Smooth muscle cell (in vitro differentiated cells): Measurements from ENCODE around the gene SBK1. TPM values are rescaled to one million over a fixed set of nuclear protein-coding genes. Genes with fewer than 3 reads are reported as not detected.

Source experiments
- DNase-seq: peaks from one replicate; lab custom pipeline; 2025; ENCODE audit not compliant: unreplicated experiment; lab: John Stamatoyannopoulos, UW
- H2AFZ ChIP-seq: fragments of 200-600 bp; sonication (generic); 2 replicates; pipeline ENCODE4 v1.6.0; 2016; ENCODE audit warnings: antibody characterized with exemption, low read depth, mild to moderate bottlenecking
- H3F3A ChIP-seq: fragments of 200-600 bp; sonication (generic); 2 replicates; pipeline ENCODE4 v1.6.0; 2017; ENCODE audit warnings: antibody characterized with exemption, low read depth
- H3K27ac ChIP-seq: fragments of 200-600 bp; sonication (generic); 2 replicates; pipeline ENCODE4 v1.5.1; 2016; ENCODE audit warnings: low read depth, mild to moderate bottlenecking
- H3K27me3 ChIP-seq: fragments of 200-600 bp; sonication (generic); 2 replicates; pipeline ENCODE4 v1.6.1; 2016; ENCODE audit warnings: low read depth, mild to moderate bottlenecking
- H3K36me3 ChIP-seq: fragments of 200-600 bp; sonication (generic); 2 replicates; pipeline ENCODE4 v1.5.1; 2016; ENCODE audit warnings: low read depth
- H3K4me1 ChIP-seq: fragments of 200-600 bp; sonication (generic); 2 replicates; pipeline ENCODE4 v1.5.1; 2016; ENCODE audit warnings: low read depth
- H3K4me2 ChIP-seq: fragments of 200-600 bp; sonication (generic); 2 replicates; pipeline ENCODE4 v1.6.0; 2016; ENCODE audit warnings: mild to moderate bottlenecking
- H3K4me3 ChIP-seq: fragments of 200-600 bp; sonication (generic); 2 replicates; pipeline ENCODE4 v1.5.1; 2016; ENCODE audit warnings: mild to moderate bottlenecking
- H3K79me2 ChIP-seq: fragments of 200-600 bp; sonication (generic); 2 replicates; pipeline ENCODE4 v1.6.0; 2016; ENCODE audit warnings: low read depth, mild to moderate bottlenecking
- H3K9ac ChIP-seq: fragments of 200-600 bp; sonication (generic); 2 replicates; pipeline ENCODE4 v1.6.0; 2016; ENCODE audit warnings: low read depth
- H3K9me3 ChIP-seq: fragments of 200-600 bp; sonication (generic); replicated peaks from 2 replicates; pipeline ENCODE4 v1.5.1; 2016; ENCODE audit warnings: low read depth
- H4K20me1 ChIP-seq: fragments of 200-600 bp; sonication (generic); 2 replicates; pipeline ENCODE4 v1.6.0; 2016; ENCODE audit warnings: low read depth
- WGBS: methylation state at CpG from one replicate; pipeline ENCODE4 v1.1.7; 2016; ENCODE audit warnings: low lambda C conversion rate; 5-methylcytosine and 5-hydroxymethylcytosine counted together
- polyA plus RNA-seq: library from polyadenylated mRNA; unstranded; fragments of >200 nt; fragmentation: Nextera tagmentation; extraction: Ambion mirVana; gene quantifications from 2 replicates; pipeline ENCODE4 v1.2.1, GENCODE V29; 2016
- total RNA-seq: library from RNA; depleted of rRNA; stranded (reverse); fragments of >200 nt; gene quantifications from 2 replicates; pipeline ENCODE4 v1.2.3, GENCODE V29; 2014
- TF ChIP-seq, protein P1 (sequence below): fragments of 200-600 bp; sonication (generic); IDR thresholded peaks from 2 replicates; pipeline ENCODE4 v1.5.1; 2017; ENCODE audit warnings: borderline replicate concordance, mild to moderate bottlenecking, antibody characterized with exemption; ENCODE audit not compliant: insufficient read depth, poor library complexity, severe bottlenecking

SBK1 gene
- total and polyA plus RNA-seq, 2 experiments from 2014 or later, result 1.9 to 3.1 TPM

DNA sequence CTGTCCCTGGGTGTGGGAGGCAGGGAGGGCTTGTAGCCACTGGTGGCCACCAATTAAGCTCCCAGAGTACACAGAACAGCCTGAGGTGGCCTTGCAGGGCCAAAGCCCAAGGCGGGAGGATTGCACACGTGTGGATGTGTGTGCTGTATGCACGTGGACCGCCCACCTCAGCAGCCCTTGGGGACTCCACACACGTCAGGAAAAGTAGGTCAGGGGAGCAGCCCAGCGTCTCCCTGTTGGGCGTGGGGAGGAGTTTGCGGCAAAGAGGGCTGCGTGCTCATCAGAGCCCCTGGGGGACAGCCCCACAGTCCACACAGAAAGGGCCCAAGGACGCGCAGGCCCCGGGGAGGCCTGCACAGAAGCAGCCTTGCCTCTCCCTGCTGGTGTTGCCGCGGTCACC lies 19.6 kb downstream of the SBK1 start:
- Histone ChIP-seq H4K20me1 (no peaks in the 10 kb centered on the region), H3K36me3 (no peaks in the 10 kb centered on the region), H3F3A (no peaks in the 10 kb centered on the region), H3K9ac (no peak overlapping the region), H3K9me3 (no peaks in the 10 kb centered on the region), H3K4me2 (no peak overlapping the region), H3K4me3 (no peak overlapping the region), H3K4me1 (no peaks in the 10 kb centered on the region), H3K79me2 (no peaks in the 10 kb centered on the region), H2AFZ (no peak overlapping the region), H3K27me3 (no peaks in the 10 kb centered on the region), H3K27ac (no peak overlapping the region)
- 92% methylated on average over 14 of the region's 14 CpGs for whole genome bisulfite sequencing
- no peak for DNase-seq
- TF ChIP-seq, protein P1, sequence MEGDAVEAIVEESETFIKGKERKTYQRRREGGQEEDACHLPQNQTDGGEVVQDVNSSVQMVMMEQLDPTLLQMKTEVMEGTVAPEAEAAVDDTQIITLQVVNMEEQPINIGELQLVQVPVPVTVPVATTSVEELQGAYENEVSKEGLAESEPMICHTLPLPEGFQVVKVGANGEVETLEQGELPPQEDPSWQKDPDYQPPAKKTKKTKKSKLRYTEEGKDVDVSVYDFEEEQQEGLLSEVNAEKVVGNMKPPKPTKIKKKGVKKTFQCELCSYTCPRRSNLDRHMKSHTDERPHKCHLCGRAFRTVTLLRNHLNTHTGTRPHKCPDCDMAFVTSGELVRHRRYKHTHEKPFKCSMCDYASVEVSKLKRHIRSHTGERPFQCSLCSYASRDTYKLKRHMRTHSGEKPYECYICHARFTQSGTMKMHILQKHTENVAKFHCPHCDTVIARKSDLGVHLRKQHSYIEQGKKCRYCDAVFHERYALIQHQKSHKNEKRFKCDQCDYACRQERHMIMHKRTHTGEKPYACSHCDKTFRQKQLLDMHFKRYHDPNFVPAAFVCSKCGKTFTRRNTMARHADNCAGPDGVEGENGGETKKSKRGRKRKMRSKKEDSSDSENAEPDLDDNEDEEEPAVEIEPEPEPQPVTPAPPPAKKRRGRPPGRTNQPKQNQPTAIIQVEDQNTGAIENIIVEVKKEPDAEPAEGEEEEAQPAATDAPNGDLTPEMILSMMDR, result no peak

- Histone ChIP-seq H3K4me1 (no peaks in the 10 kb centered on the region), H3K27me3 (no peaks in the 10 kb centered on the region)
- WGBS, result 94% methylated on average over 10 of the region's 10 CpGs
Measured at GRCh38 chr16:28312327-28312726, 20.0 kb downstream of the SBK1 start.

GRCh38 chr16:28313587-28313986 lies 21.3 kb downstream of the SBK1 start:
- Histone ChIP-seq H2AFZ (no peak overlapping the region), H3K4me1 (no peaks in the 10 kb centered on the region), H3K27ac (no peak overlapping the region), H3F3A (no peaks in the 10 kb centered on the region), H3K79me2 (no peaks in the 10 kb centered on the region), H3K9me3 (no peaks in the 10 kb centered on the region), H3K36me3 (no peaks in the 10 kb centered on the region), H4K20me1 (no peaks in the 10 kb centered on the region), H3K4me2 (no peak overlapping the region), H3K4me3 (no peak overlapping the region), H3K9ac (no peak overlapping the region), H3K27me3 (no peaks in the 10 kb centered on the region)
- TF ChIP-seq, protein P1, result no peak
- DNase-seq, result no peak
- WGBS, result 57% methylated on average over 6 of the region's 11 CpGs

More at GRCh38 chr16:28312327-28312726, 20.0 kb downstream of the SBK1 start:
- Histone ChIP-seq H3K9me3 (no peaks in the 10 kb centered on the region), H3K9ac (no peak overlapping the region), H3K36me3 (no peaks in the 10 kb centered on the region), H3F3A (no peaks in the 10 kb centered on the region), H2AFZ (no peak overlapping the region), H3K4me3 (no peak overlapping the region), H3K4me2 (no peak overlapping the region), H4K20me1 (no peaks in the 10 kb centered on the region), H3K27ac (no peak overlapping the region), H3K79me2 (no peaks in the 10 kb centered on the region)
- TF ChIP-seq, protein P1, result no peak
- DNase-seq, result no peak

DNA sequence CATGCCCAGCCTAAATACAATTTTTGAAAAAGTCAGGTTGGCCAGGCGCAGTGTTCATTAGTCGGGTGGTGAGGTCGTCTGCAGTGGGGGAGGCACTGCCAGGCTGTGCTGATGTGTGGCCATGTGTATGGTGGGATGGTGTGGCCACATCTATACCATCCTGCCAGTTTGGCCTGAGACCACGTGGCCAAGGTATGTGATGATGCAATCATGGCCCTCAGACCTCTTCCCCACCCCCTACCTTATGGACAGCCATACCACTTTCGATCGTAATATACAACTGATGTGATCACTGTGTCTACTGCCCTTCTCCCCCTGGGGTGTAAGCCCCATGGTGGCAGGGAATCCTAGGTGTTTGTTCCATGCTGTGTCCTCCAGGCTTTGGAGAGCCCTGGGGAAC lies 23.7 kb downstream of the SBK1 start:
- H3K4me1 ChIP-seq, result no peaks in the 10 kb centered on the region
- H3K36me3 ChIP-seq, result no peaks in the 10 kb centered on the region
- H3F3A ChIP-seq, result no peaks in the 10 kb centered on the region
- no peak overlapping the region for H3K27ac ChIP-seq
- H2AFZ ChIP-seq, result no peak overlapping the region
- H3K79me2 ChIP-seq, result no peaks in the 10 kb centered on the region
- H3K4me2 ChIP-seq, result no peak overlapping the region
- H3K9ac ChIP-seq, result no peak overlapping the region
- H3K27me3 ChIP-seq, result no peaks in the 10 kb centered on the region
- no peaks in the 10 kb centered on the region for H3K9me3 ChIP-seq
- WGBS, result 88% methylated on average over 6 of the region's 6 CpGs
- no peak overlapping the region for H3K4me3 ChIP-seq
- H4K20me1 ChIP-seq, result no peaks in the 10 kb centered on the region
- no peak for DNase-seq
- TF ChIP-seq, protein P1, result no peak
